SKM-1 (cell line): ENCODE data around the gene SEMA4B.

ENCODE experiments used
- DNase-seq: peaks from one replicate; lab custom pipeline; 2025; ENCODE audit not compliant: unreplicated experiment; lab: John Stamatoyannopoulos, UW

SEMA4B gene

GRCh38 chr15:90225504-90226234 is 24.5 kb downstream of the SEMA4B start:
- DNase-seq, result no peak

DNA sequence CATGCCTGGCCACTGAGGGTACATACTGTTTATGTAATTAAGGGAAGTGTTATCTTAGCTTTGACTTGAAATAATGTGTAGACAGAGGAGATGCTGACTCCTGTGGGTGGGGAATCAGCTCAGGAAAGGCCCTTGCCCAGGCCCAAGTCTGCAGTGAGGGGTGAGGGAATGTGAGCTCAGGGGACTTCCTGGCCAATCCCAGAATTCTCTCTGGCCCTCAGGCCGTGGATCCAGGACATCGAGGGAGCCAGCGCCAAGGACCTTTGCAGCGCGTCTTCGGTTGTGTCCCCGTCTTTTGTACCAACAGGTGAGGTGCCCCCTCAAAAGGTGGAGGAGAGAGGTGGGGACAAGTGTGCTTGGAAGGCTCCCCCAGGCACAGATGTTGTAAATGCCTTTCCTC is 26.2 kb downstream of the SEMA4B start:
- DNase-seq, result no peak

- no peak for DNase-seq
Observed at GRCh38 chr15:90227816-90228772, 27.0 kb downstream of the SEMA4B start.

DNA sequence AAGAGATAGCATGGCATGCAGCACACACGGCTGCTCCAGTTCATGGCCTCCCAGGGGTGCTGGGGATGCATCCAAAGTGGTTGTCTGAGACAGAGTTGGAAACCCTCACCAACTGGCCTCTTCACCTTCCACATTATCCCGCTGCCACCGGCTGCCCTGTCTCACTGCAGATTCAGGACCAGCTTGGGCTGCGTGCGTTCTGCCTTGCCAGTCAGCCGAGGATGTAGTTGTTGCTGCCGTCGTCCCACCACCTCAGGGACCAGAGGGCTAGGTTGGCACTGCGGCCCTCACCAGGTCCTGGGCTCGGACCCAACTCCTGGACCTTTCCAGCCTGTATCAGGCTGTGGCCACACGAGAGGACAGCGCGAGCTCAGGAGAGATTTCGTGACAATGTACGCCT is 27.8 kb downstream of the SEMA4B start:
- DNase-seq, result no peak

- no peak for DNase-seq
Observed at GRCh38 chr15:90230071-90230494, 29.0 kb downstream of the SEMA4B start.

DNA sequence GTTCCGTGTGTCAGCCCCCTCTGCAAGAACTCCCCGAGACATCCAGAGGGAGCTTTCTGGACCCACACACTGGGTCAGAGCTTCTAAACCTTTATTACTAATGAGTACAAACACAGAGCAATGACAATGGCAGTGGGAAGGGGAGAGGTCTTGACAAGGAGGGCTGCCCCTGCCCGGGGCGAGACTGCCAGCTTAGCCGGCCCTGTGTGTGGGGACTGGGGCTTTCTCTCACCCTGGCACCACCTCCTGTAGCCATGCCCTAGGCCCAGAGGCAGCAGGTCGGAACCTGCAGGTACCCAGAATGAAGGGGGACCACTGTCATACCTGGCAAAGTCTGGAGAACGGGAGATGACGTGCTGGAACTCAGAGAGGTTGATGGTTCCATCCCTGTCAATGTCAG is 29.5 kb downstream of the SEMA4B start:
- DNase-seq, result no peak

DNA sequence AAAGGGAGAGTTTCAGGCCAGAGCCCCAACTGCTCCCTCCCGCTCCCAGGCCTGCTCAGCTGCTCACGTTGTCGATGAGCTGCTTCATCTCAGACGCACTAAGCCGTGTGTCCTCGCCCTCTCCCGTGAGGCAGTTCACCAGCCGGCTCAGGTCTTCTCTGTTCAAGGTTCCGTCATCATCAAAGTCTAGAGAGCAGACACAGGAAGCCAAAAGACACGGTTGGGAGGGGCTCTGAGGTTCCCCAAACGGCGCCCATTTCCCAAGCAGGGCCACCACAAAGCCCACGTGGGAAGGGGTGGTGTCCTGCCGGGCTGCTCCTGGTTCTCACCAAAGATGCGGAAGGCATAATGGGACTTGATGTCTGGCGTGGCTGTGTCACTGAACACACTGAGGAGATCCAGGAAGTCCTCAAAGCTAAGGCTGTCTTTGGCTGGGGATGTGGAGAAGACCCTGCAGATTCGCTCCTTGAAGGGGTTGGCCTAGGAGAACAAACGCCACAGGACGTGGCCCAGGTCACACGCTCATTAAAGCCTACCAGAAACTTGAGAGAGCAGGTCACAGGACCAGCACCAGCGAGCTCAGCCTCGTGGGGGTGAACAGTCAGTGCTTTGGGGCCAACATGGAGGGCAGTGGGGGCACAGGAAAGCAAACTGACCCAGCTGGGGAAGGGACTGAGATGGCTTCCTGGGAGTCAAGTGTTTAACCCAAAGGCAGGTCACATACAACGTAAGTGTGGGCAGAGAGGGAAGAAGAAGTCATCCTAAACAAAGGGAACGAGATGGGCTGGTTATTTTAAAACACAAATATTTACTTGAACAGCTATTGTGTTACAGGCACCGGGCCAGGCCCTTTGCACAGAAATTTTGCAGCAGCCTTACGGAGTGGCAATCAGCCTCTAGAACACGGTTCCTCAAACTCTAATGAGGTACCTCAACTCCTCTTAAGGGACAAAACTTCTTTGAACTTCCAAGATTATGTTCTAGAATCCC is 30.2 kb downstream of the SEMA4B start:
- DNase-seq, result no peak

- DNase-seq, result no peak
Observed at GRCh38 chr15:90232196-90232595, 31.1 kb downstream of the SEMA4B start.

DNA sequence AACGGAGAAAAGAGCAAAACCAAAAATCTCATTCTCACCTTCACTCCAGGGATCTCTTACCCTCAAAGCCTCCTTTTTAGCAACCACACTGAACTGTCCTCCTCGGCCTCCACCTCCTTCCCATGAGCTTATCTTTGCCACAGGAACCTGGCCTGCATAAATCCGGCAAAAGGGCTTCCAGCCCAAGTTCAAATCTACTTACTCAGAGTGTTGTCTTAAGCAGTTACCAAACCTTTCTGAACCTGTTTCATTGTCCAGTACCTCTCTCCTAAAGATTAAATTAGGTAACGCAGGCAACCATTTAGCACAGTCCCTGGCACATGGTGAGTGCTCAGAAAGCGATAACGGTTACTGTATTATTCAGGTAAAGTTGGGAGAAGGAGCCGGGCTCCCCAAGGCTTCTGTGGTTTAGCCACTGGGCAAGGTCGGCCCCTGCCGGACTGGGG is 31.8 kb downstream of the SEMA4B start:
- DNase-seq, result no peak

- peak; percentile 97 for DNase-seq
Observed at GRCh38 chr15:90233387-90234095, 32.4 kb downstream of the SEMA4B start, which contains the start of gene CIB1. Gene CIB1 (minus strand): TSS chr15:90233941. CDS start chr15:90233885, 56 bp downstream.

GRCh38 chr15:90234096-90234988 is 33.2 kb downstream of the SEMA4B start, which contains the start of gene GDPGP1:
Gene GDPGP1 (plus strand): TSS chr15:90234209. CDS start chr15:90240909, 6,700 bp downstream.
- peak; percentile 97 for DNase-seq

DNA sequence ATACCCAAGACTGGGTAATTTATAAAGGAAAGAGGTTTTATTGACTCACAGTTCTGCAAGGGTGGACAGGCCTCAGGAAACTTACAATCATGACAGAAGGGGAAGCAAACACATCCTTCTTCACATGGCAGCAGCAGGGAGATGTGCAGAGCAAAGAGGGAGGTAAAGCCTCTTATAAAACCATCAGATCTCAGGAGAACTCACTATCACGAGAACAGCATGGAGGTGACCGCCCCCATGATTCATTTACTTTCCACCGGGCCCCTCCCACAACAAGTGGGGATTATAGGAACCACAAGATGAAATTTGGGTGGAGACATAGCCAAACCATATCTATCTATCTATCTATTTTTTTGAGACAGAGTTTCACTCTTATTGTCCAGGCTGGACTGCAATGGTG is 38.2 kb downstream of the SEMA4B start:
- DNase-seq, result no peak

GRCh38 chr15:90240856-90241255 is 39.7 kb downstream of the SEMA4B start:
- DNase-seq, result no peak

- DNase-seq, result no peak
Observed at GRCh38 chr15:90241343-90242192, 40.4 kb downstream of the SEMA4B start.

DNA sequence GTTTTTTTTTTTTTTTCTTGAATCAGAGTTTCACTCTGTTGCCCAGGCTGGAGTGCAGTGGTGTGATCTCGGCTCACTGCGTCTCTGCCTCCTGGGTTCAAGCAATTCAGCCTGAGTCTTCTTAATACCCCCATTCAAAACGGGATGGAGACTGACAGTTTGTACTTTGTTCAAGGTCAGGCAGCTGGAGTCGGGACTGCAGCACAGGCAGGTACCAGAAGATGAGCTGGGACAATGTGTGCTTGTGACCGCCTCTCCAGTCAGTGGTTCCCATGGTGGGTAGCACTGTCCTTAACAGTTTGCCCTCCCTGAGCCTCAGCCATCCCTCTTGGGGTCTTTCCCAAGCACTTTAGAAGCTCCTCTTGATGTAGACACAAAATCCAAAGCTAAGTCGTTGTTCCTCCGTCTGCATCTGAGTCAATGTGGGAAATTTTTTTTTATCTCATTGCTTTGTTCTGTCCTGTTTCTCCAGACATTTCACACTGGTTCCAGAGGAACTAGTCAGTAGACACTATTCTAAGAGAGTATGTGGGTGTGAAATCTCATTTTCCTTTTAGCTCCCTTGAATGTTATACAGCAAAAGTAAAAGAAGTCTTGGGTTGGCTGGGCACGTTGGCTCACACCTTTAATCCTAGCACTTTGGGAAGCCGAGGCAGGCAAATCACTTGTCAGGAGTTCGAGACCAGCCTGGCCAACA is 43.0 kb downstream of the SEMA4B start:
- DNase-seq, result no peak

GRCh38 chr15:90248789-90249202 is 47.7 kb downstream of the SEMA4B start:
- no peak for DNase-seq

- DNase-seq, result no peak
Observed at GRCh38 chr15:90249203-90249863, 48.2 kb downstream of the SEMA4B start, which contains the start of gene TTLL13. Gene TTLL13 (plus strand): TSS chr15:90249556. CDS start chr15:90250631, 1,075 bp downstream.
